ENCODE measurements around the gene PPP2R5C.

The PPP2R5C gene

DNA sequence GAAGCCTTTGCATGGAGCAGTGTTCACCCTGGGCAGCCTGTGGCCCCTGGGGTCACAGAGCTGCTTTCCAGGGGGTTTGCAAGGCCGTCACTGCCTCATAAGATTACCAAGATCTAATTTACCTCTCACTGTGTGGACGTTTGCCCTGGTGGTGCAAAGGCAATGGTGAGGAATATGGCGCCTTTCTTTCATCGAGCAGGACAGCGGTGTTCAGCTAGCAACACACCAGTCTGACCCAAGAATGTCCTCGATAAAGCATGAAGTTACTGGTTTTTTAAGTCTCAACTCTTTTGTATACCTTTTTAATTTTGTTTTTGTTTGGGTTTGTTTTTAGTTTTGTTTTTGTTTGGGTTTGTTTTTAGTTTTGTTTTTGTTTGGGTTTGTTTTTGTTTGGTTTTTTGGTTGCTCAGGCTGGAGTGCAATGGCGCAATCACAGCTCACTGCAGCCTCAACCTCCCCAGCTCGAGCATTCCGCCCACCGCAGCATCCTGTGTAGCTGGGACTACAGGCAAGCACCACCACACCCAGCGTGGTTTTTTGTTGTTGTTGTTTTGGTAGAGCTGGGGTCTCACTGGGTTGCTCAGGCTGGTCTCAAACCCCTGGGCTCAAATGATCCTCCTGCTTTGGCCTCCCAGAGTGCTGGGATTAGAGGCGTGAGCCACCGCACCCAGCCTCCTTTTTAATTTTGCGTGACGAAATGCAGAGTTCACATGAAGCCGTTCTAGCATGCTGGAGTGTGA, 57.9 kb downstream of the PPP2R5C start:
- DNase-seq = no peak

- no peak for DNase-seq
Measured at GRCh38 chr14:101820283-101820798, 58.8 kb downstream of the PPP2R5C start.

- no peak for DNase-seq
Measured at GRCh38 chr14:101821528-101821927, 60.0 kb downstream of the PPP2R5C start.

DNA sequence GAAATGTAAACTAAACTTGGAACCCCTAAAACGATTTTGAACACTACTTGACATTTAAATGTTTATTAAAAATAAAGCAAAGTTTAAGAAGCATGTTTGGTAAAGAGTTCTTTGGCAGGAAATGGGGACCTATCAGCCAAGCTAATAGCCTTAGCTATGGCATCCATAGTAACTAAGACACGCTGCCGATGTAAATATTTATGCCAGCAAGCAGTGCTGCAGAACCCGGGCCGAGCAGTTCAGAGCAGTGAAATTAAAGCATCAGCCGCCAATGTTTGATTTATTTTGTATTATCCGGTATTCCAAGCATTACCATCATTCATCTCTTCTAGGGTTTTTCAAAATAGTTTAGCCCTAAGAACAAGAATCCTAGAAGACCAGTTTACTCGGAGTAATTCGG, 61.6 kb downstream of the PPP2R5C start:
- DNase-seq = no peak

GRCh38 chr14:101823511-101824120, 62.1 kb downstream of the PPP2R5C start:
- no peak for DNase-seq

DNA sequence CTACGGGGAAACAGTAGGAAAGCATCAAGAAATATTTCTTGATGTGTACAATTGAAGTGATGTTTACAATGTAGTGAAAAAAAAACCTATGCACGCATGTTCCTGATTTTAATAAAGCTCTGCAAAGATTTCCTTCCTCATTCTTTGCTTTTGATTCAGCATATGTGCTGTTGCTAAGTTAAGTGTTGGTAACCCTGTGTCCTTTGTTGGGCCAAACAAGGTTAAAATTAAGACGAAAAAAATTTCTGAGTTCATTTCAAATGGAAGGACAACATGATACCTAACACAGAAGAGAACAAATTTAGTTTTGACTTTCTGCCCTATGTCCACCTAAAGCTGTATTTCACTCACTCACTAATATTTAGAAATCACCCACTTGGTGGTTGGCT, 62.8 kb downstream of the PPP2R5C start:
- no peak for DNase-seq

- no peak for DNase-seq
Measured at GRCh38 chr14:101825797-101826196, 64.3 kb downstream of the PPP2R5C start.

DNA sequence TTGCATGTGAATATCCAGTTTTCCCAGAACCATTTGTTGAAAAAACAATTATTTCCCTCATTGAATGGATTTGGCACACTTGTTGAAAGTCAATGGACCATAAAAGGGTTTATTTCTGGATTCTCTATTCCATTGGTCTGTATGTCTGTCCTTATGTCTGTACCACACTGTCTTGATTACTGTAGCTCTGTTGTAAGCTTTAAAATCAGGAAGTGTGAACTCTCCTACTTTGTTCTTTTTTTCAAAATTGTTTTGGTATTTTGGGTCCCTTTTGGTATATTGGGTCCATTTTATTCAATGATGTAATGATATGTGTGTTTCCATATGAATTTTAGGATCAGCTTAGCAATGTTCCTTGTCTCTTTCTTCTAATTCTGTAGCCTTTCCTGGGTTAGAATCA, 64.8 kb downstream of the PPP2R5C start:
- no peak for DNase-seq

DNA sequence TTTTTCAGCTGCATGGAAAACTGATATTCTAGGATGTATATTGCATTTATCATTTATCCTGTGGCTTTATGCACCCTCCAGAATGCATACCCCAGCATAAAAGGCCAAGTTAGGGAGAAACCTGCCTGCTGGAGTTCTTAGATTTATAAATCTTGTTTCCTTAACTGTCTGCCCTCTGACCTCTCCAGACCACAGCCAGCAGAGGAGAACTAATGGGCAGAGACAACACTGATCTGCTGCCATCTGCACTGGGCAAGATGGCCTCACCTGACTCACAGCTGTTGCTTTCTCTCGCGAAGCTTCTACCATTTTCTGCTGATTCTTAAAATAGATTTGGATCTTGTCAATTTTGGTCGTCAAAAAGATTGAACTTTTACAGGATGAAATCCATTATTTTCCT, 65.8 kb downstream of the PPP2R5C start:
- no peak for DNase-seq

DNA sequence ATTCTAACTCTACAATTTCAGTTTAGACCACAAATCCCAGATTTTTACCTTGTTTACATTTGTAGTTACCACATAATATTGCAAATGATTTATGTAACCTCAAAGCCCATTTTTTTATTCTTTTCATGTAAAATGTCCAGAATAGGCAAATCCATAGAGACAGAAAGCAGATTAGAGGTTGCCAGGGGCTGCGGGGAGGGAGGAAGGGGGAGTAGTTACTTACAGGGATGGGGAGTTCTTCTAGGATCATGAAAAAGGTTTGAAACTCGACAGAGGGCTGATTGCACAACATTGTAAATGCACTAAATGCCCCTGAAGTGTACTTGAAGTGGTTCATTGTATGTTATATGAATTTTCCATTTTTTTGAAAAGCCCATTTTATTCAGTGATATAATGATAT, 66.5 kb downstream of the PPP2R5C start:
- no peak for DNase-seq

DNA sequence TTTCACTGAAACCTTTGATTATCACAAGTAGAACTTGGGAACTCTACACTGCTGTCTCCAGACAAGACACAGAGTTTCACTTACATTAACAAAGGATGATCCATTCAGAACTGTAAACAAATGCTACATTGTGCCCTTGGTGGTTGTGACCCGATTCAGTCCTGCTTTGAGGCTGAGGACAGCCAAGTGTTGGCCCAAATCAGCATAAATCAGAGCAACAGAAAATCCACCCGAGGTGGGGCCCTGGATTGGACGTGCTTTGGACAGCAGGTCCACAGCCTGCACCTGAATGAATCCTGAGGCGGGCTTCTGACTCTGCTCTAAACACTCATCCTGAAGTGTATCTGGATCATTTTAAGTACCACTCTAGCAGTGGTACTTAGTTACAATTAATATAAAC, 68.8 kb downstream of the PPP2R5C start:
- DNase-seq = no peak

- DNase-seq = no peak
Measured at GRCh38 chr14:101833045-101833444, 71.5 kb downstream of the PPP2R5C start.

- DNase-seq = no peak
Measured at GRCh38 chr14:101834397-101834796, 72.9 kb downstream of the PPP2R5C start.

GRCh38 chr14:101834800-101835547, 73.5 kb downstream of the PPP2R5C start:
- DNase-seq = no peak

GRCh38 chr14:101835566-101835965, 74.1 kb downstream of the PPP2R5C start:
- DNase-seq = no peak

- no peak for DNase-seq
Measured at GRCh38 chr14:101836135-101836534, 74.6 kb downstream of the PPP2R5C start.

DNA sequence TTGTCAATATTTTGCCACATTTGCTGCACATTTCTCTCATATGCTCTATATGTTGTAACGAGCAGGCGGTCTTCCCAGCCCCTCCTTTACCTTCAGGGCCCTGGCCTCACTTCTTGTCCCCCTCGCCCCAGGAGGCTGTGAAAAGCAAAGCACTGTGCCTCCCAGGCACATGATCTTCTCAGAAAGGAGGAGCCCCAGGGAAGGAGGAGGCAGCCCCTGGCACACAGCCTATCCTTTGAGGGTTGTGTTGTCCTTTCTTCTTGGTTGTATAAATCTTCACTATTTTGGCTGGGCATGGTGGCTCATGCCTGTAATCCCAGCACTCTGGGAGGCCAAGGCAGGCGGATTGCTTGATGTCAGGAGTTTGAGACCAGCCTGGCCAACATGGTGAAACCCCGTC, 77.0 kb downstream of the PPP2R5C start:
- no peak for DNase-seq

GRCh38 chr14:101839236-101839635, 77.7 kb downstream of the PPP2R5C start:
- DNase-seq = no peak

GRCh38 chr14:101839661-101840060, 78.2 kb downstream of the PPP2R5C start:
- no peak for DNase-seq

DNA sequence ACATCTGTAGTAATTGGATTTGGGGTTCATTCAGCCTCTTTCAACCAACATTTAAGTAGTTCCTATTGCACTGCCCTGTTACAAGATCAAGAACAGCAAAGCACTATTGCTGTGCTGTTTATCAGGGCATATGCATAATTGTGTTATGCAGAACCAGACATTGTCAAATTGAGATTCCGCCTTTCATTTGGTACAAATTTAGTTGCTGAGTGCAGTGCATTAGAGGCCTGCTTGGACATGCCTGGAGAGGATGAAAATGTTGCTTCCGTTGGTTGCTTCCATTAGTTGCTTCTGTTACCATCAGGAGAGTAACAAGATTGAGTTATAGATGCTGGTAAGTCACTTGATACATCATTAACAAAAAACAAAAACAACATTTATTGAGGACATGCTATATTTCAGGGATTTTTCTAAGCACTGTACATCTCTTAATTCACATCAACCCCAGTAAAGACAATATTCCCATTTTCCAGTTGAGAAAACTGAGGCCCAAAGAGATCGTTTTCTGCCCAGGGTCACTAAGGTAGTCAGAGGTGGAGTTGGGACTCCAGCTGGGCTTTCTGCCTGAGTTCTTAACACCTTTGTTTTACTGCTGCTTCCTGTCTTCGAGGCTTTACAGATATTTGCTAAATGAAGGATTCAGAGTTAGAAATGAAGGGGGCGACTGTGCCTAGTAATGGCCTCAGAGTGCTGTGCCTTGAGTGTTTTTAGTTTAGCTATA, 79.3 kb downstream of the PPP2R5C start:
- no peak for DNase-seq

- DNase-seq = no peak
Measured at GRCh38 chr14:101843038-101843437, 81.5 kb downstream of the PPP2R5C start.

- no peak for DNase-seq
Measured at GRCh38 chr14:101843665-101844064, 82.2 kb downstream of the PPP2R5C start.

DNA sequence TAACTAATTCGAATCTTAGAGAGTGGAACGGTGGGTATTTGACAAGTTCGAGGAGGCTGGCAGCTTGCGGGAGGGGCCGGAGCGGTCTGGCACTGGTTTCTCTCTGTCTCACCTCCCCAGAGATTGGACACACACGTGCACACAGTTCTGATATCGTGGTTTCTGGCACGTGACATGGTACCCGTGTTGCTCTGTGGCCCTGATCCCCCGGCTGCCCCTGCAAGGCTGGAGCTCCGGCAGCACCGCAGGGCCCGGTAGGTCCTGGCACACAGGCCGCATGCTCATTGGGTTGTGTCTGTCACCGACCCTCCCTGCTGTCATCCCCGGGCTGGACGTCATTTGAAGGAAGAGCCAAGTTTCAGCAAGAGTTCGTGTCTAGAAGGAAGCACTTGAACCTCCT, 82.7 kb downstream of the PPP2R5C start:
- no peak for DNase-seq
